Heart right ventricle (tissue), 16 donors: ENCODE results near the gene NOL6. TPM values are rescaled to one million over a fixed set of nuclear protein-coding genes. Genes with fewer than 3 reads are reported as not detected.
A peak's percentile ranks its signal among the peaks of the same experiment; 100 is the strongest.

Source experiments
- ATAC-seq, 8 donors: fragments of 200-7000 bp; cut with Tn5 transposase; one replicate each; pipeline ENCODE4 v1.9.1; 2020; ENCODE audit warnings: mild to moderate bottlenecking in 8 of 8, moderate library complexity in 8 of 8, moderate number of reproducible peaks in 1 of 8
- DNase-seq, 2 donors: peaks; one replicate each; pipeline ENCODE4 v3.0.0-alpha.2; 2020
- H3K27ac ChIP-seq, 10 donors: fragments of 200-600 bp; sonication (generic) in 2 of 10; one replicate each; pipeline versions ENCODE4 v1.5.0 to v1.8.0; 2020 to 2022; ENCODE audit warnings: mild to moderate bottlenecking in 3 of 10
- H3K27me3 ChIP-seq, 7 donors: fragments of 200-600 bp; one replicate each; pipeline ENCODE4 v1.8.0; 2021 to 2022; ENCODE audit warnings: mild to moderate bottlenecking in 2 of 7
- H3K36me3 ChIP-seq, 9 donors: fragments of 200-600 bp; sonication (generic) in 1 of 9; one replicate each; pipeline versions ENCODE4 v1.5.0 to v1.8.0; 2020 to 2022; ENCODE audit warnings: mild to moderate bottlenecking in 2 of 9
- H3K4me1 ChIP-seq, 9 donors: fragments of 200-600 bp; sonication (generic) in 1 of 9; one replicate each; pipeline versions ENCODE4 v1.5.0 to v1.8.0; 2020 to 2022; ENCODE audit warnings: mild to moderate bottlenecking in 4 of 9
- H3K4me3 ChIP-seq, 10 donors: fragments of 200-600 bp; sonication (generic) in 2 of 10; one replicate each; pipeline versions ENCODE4 v1.5.0 to v1.8.0; 2020 to 2022; ENCODE audit warnings: mild to moderate bottlenecking in 7 of 10, moderate library complexity in 2 of 10
- H3K9me3 ChIP-seq, 11 donors: fragments of 200-600 bp in 10 of 11; sonication (generic) in 2 of 11; one replicate each; pipeline versions ENCODE4 v1.5.0 to v1.8.0; 2013 to 2022; ENCODE audit warnings: mild to moderate bottlenecking in 2 of 11, control low read depth in 1 of 11, moderate library complexity in 1 of 11
- CTCF ChIP-seq, 9 donors: fragments of 200-600 bp; sonication (generic) in 2 of 9; IDR thresholded peaks; one replicate each; pipeline versions ENCODE4 v1.5.0 to v1.8.0; 2021 to 2022; ENCODE audit warnings: antibody characterized with exemption in 9 of 9, mild to moderate bottlenecking in 5 of 9, moderate library complexity in 1 of 9
- WGBS, 2 donors: extraction: QIAGEN DNeasy Blood & Tissue Kit; methylation state at CpG; one replicate each; pipeline ENCODE4 v1.1.7; 2013; ENCODE audit warnings: inconsistent platforms in 1 of 2; 5-methylcytosine and 5-hydroxymethylcytosine counted together
- intact Hi-C, 10 donors: fragments of 100-400 bp; cut with DNase I; formaldehyde crosslinking; loops; one replicate each; pipeline versions ENCODE4 v1.11.1 to v1.14.2; 2022
- microRNA-seq, 2 donors: library from miRNA; unstranded; fragments of <30 nt; microRNA quantifications; one replicate each; pipeline ENCODE4 v1.2.0, GENCODE V29; 2021
- polyA plus RNA-seq, 2 donors: library from polyadenylated mRNA; stranded (reverse); fragments of 200-250 nt; gene quantifications; one replicate each; pipeline ENCODE4 v1.2.3, GENCODE V29; 2013
- total RNA-seq, 10 donors: library from RNA; stranded (reverse); fragmentation: NEBNext Ultra II Directional in 3 of 10; extraction: Animal tissue kit (Norgen Biotek cat#: 25700) in 3 of 10; gene quantifications; one replicate each; pipeline versions ENCODE4 v1.2.1 to v1.2.4, GENCODE V29; 2021 to 2023
- donor health status: Arrhythmogenic right ventricular cardiomyopathy.
- donor health status: ischemic (EF 13 %, LVEDD 7.1; RV severe dilation, severe dysfunction).
- donor health status: healthy with polysubstance abuse.
- donor health status: DM: no; HTN: yes; CAD: no.
- donor health status: DM: no; HTN: no; CAD: no.
- donor health status: ischemic (EF 25% LVEDD 6.9; RV normal size, moderate dysfunction).
- donor health status: ischemic (EF 25% LVEDD 5.7; RV mildly dilated, moderate dysfunction).
- donor health status: healthy.
- donor health status: DM: yes; HTN: yes; CAD: no.
- donor health status: Ischemic cardiomyopathy.
- donor health status: ischemic (EF 35%, LVEDD 5.7; RV mildly dilated, moderate dysfunction).
- donor health status: nonischemic (EF 11% LVEDD 7.7; RV severe dilation, severe dysfunction).
- donor health status: DM: yes; HTN: yes; CAD: no.
- donor health status: PGD.
- donor health status: ischemic (EF 29% LVEDD 5.4; RV normal size, mild dysfunction).
- donor health status: nonischemic (EF 23%, LVEDD 6.1; RV moderate dilation, normal function).

NOL6 gene
- total and polyA plus RNA-seq, 12 donors: 13.0 to 23.2 (median 15.1) TPM

- Histone ChIP-seq H3K27me3 (no peaks in the 10 kb centered on the region), H3K9me3 (no peaks in the 10 kb centered on the region), H3K4me3 (no peak overlapping the region), H3K4me1 (peaks cover 4 to 14% (median 8%) of the 10 kb centered on the region in 9 donors), H3K27ac (no peak overlapping the region), H3K36me3 (no peaks in the 10 kb centered on the region)
- ATAC-seq: no peak
- intact Hi-C loops: loop anchor here in 4 of 10 donors (2.0 to 5.0 kb wide), 3 partner anchors 44 to 130 kb away; no protein-coding TSS in a partner anchor
- 73 to 76% methylated on average over 5 of the region's 5 CpGs for WGBS, 2 donors
- TF ChIP-seq CTCF (IDR thresholded peaks at IDR 0.05): no peak
- DNase-seq: no peak
Observed at GRCh38 chr9:33416996-33417395, 56.7 kb downstream of the NOL6 start.

- no peaks in the 10 kb centered on the region for H3K36me3 ChIP-seq
- H3K27ac ChIP-seq: no peak overlapping the region
- H3K4me3 ChIP-seq: no peak overlapping the region
- peak; percentile 42 to 86 (median 79) for TF ChIP-seq CTCF (IDR thresholded peaks at IDR 0.05)
- peak; percentile 77 to 89 (median 84) for ATAC-seq
- intact Hi-C loops: loop anchor here in 8 of 10 donors (1.0 to 5.0 kb wide), 5 partner anchors 40 to 128 kb away; no protein-coding TSS in a partner anchor
- no peaks in the 10 kb centered on the region for H3K27me3 ChIP-seq
- H3K9me3 ChIP-seq: no peaks in the 10 kb centered on the region
- DNase-seq: peak; percentile 71 to 81
- peaks cover 4 to 14% (median 8%) of the 10 kb centered on the region in 9 donors for H3K4me1 ChIP-seq
- WGBS, 2 donors: 21 to 34% methylated on average over 9 of the region's 9 CpGs
Observed at GRCh38 chr9:33415501-33416038, 58.2 kb downstream of the NOL6 start.

- H3K27me3 ChIP-seq: no peaks in the 10 kb centered on the region
- no peak for DNase-seq
Observed at GRCh38 chr9:33414889-33415500, 58.7 kb downstream of the NOL6 start.

GRCh38 chr9:33414268-33414667 lies 59.5 kb downstream of the NOL6 start:
- Histone ChIP-seq H3K27me3 (no peaks in the 10 kb centered on the region), H3K4me3 (no peak overlapping the region), H3K27ac (no peak overlapping the region), H3K4me1 (peaks cover 4 to 14% (median 8%) of the 10 kb centered on the region in 9 donors), H3K36me3 (no peaks in the 10 kb centered on the region), H3K9me3 (no peaks in the 10 kb centered on the region)
- DNase-seq (no peak), ATAC-seq (no peak)
- TF ChIP-seq CTCF (IDR thresholded peaks at IDR 0.05): no peak
- 49 to 51% methylated on average over 3 of the region's 3 CpGs for WGBS, 2 donors
- intact Hi-C loops: loop anchor here in 4 of 10 donors (2.0 to 5.0 kb wide), 3 partner anchors 33 to 39 kb away; partner anchors contain the start of gene AQP3 (in 1 of the 4)

More at GRCh38 chr9:33414889-33415500, 58.7 kb downstream of the NOL6 start:
- Histone ChIP-seq H3K27ac (no peak overlapping the region), H3K4me1 (peaks cover 4 to 14% (median 8%) of the 10 kb centered on the region in 9 donors), H3K36me3 (no peaks in the 10 kb centered on the region), H3K9me3 (no peaks in the 10 kb centered on the region), H3K4me3 (no peak overlapping the region)
- 64 to 74% methylated on average over 13 of the region's 13 CpGs for WGBS, 2 donors
- peak in 5 of 8 donors; percentile 12 to 46 (median 29) for ATAC-seq
- intact Hi-C loops: loop anchor here in 9 of 10 donors (1.0 to 5.0 kb wide), 6 partner anchors 32 to 128 kb away; partner anchors contain the start of gene AQP3 (in 1 of the 9)
- TF ChIP-seq CTCF (IDR thresholded peaks at IDR 0.05): no peak

Small RNA genes lying within 50 kb of the gene (microRNA-seq; reads per million reads assigned to microRNA genes)
- 0 to 0.60 reads per million in 2 donors for gene MIR6851

Other genes starting within 250 kb of the NOL6 start
- gene SPINK4, start 233.8 kb downstream of the NOL6 start, total RNA-seq: not detected
- gene SPINK4, start 233.8 kb downstream of the NOL6 start, polyA plus RNA-seq: not detected
- gene BAG1, start 209.2 kb downstream of the NOL6 start, total RNA-seq: 100 to 1,000 TPM in 8 of 10 donors, 10 to 100 TPM in 2; 95.3 to 159 (median 132) TPM
- 100 to 1,000 TPM in 1 of 2 donors, 10 to 100 TPM in 1; 71.9 to 148 TPM for gene BAG1, start 209.2 kb downstream of the NOL6 start, polyA plus RNA-seq
- gene CHMP5, start 208.9 kb downstream of the NOL6 start, total RNA-seq: 10 to 100 TPM; 41.4 to 57.2 (median 53.5) TPM
- 10 to 100 TPM; 24.1 to 55.6 TPM for gene CHMP5, start 208.9 kb downstream of the NOL6 start, polyA plus RNA-seq
- gene NFX1, start 183.4 kb downstream of the NOL6 start, total RNA-seq: 10 to 100 TPM; 27.9 to 44.1 (median 34.5) TPM
- 10 to 100 TPM; 14.5 to 15.1 TPM for gene NFX1, start 183.4 kb downstream of the NOL6 start, polyA plus RNA-seq
- 100 to 1,000 TPM in 9 of 10 donors, 10 to 100 TPM in 1; 80.2 to 250 (median 133) TPM for gene AQP7, start 71.4 kb downstream of the NOL6 start, total RNA-seq
- gene AQP7, start 71.4 kb downstream of the NOL6 start, polyA plus RNA-seq: 100 to 1,000 TPM in 1 of 2 donors, 10 to 100 TPM in 1; 28.2 to 255 TPM
- gene AQP3, start 26.3 kb downstream of the NOL6 start, total RNA-seq: 10 to 100 TPM in 5 of 10 donors, 1 to 10 TPM in 5; 1.9 to 37.2 (median 10.1) TPM
- gene AQP3, start 26.3 kb downstream of the NOL6 start, polyA plus RNA-seq: 10 to 100 TPM in 1 of 2 donors, 1 to 10 TPM in 1; 9.2 to 14.4 TPM
- gene ANKRD18B, start 50.3 kb upstream of the NOL6 start, total RNA-seq: under 1 TPM in 4 of 10 donors, not detected in 6; 0.13 to 0.93 (median 0.48) TPM
- gene ANKRD18B, start 50.3 kb upstream of the NOL6 start, polyA plus RNA-seq: 1 to 10 TPM in 1 of 2 donors, under 1 TPM in 1; 0.13 to 1.8 TPM